Psoas muscle (tissue), 8 donors: ENCODE measurements around the gene MYO1D. TPM values are rescaled to one million over a fixed set of nuclear protein-coding genes. Genes with fewer than 3 reads are reported as not detected.

Source experiments
- ATAC-seq, 4 donors: fragments of 200-7000 bp; cut with Tn5 transposase; one replicate each; pipeline ENCODE4 v1.9.1; 2020; ENCODE audit warnings: moderate library complexity in 3 of 4, mild to moderate bottlenecking in 2 of 4
- DNase-seq, 2 donors: peaks; one replicate each; pipeline ENCODE4 v3.0.0-alpha.2; 2020
- H3K27ac ChIP-seq: fragments of 200-600 bp; one replicate; pipeline ENCODE4 v1.8.0; 2022
- H3K27me3 ChIP-seq, 3 donors: fragments of 200-600 bp in 1 of 3; one replicate each; pipeline versions ENCODE4 v1.6.1 to v1.8.0; 2013 to 2022; ENCODE audit warnings: low read length in 2 of 3, mild to moderate bottlenecking in 2 of 3, moderate library complexity in 1 of 3; ENCODE audit not compliant: insufficient read depth in 3 of 3
- H3K36me3 ChIP-seq, 2 donors: fragments of 200-600 bp in 1 of 2; one replicate each; pipeline versions ENCODE4 v1.6.1 to v1.8.0; 2013 to 2022; ENCODE audit warnings: low read depth in 1 of 2, mild to moderate bottlenecking in 1 of 2, moderate library complexity in 1 of 2; ENCODE audit not compliant: insufficient read depth in 1 of 2
- H3K4me1 ChIP-seq: fragments of 200-600 bp; one replicate; pipeline ENCODE4 v1.8.0; 2022
- H3K4me3 ChIP-seq: fragments of 200-600 bp; one replicate; pipeline ENCODE4 v1.8.0; 2022; ENCODE audit warnings: mild to moderate bottlenecking
- H3K9me3 ChIP-seq: fragments of 200-600 bp; one replicate; pipeline ENCODE4 v1.8.0; 2022
- CTCF ChIP-seq: fragments of 200-600 bp; IDR thresholded peaks from one replicate; pipeline ENCODE4 v1.8.0; 2022; ENCODE audit warnings: antibody characterized with exemption
- WGBS, 3 donors: extraction: QIAGEN DNeasy Blood & Tissue Kit; methylation state at CpG; one replicate each; pipeline versions ENCODE4 v1.1.6 to v1.1.7; 2013; 5-methylcytosine and 5-hydroxymethylcytosine counted together
- intact Hi-C, 2 donors: fragments of 100-400 bp; cut with DNase I; formaldehyde crosslinking; loops; one replicate each; pipeline versions ENCODE4 v1.11.0 to v1.14.2; 2022
- polyA plus RNA-seq, 3 donors: library from polyadenylated mRNA; stranded (reverse); fragments of 200-250 nt; gene quantifications; one replicate each; pipeline ENCODE4 v1.2.3, GENCODE V29; 2013
- total RNA-seq, 4 donors: library from RNA; stranded (reverse); fragmentation: NEBNext Ultra II Directional in 2 of 4; extraction: Animal tissue kit (Norgen Biotek cat#: 25700) in 2 of 4; gene quantifications; one replicate each; pipeline versions ENCODE4 v1.2.1 to v1.2.4, GENCODE V29; 2021 to 2023
- donor health status: healthy with polysubstance abuse.
- donor health status: DM: no; HTN: no; CAD: no; lungs with moderate emphysema.
- donor health status: Bipolar disorder and iron deficiency.
- donor health status: healthy.
- donor health status: DM: yes; HTN: yes; CAD: no.
- donor health status: DM: no; HTN: no; CAD: no.
- donor health status: DM: no; HTN: no; CAD: no.
- donor health status: DM: yes; HTN: yes; CAD: no.

MYO1D gene
- total and polyA plus RNA-seq, 7 donors, result 1.8 to 5.9 (median 4.1) TPM

DNA sequence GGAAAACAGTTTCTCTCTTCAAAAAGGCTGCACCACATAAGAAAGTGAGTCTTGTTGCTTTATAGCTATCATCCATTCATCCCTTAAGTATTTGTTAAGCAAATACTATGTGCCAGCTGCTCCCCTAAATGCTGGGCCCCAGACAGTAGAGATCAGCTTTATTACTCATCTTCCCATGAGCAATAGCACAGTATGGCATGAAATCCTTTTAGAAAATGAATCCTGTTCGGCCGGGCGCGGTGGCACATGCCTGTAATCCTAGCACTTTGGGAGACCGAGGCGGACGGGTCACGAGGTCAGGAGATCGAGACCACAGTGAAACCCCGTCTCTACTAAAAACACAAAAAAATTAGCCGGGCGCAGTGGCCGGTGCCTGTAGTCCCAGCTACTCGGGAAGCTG is 99.5 kb downstream of the MYO1D start:
- ATAC-seq, result no peak
- no peaks in the 10 kb centered on the region for H3K36me3 ChIP-seq
- H3K9me3 ChIP-seq, result no peaks in the 10 kb centered on the region

DNA sequence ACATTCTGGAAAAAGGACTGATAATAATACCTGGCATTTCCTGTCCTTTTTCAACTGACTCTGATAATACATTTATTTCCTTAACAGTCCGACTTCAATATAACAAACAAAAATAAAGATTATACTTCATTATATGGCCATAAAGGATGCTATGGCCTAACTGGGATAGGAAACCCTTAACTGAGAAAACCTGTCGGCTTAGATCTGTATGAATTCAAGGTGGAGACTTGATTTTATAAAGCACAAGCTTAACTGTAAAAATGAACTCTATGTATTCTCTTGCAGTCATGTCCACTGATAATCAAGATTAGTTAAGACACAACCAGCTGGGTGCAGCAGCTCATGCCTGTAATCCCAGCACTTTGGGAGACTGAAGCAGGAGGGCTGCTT is 102.2 kb downstream of the MYO1D start:
- Histone ChIP-seq H3K27me3 (no peaks in the 10 kb centered on the region), H3K27ac (no peak overlapping the region), H3K36me3 (no peaks in the 10 kb centered on the region), H3K9me3 (no peaks in the 10 kb centered on the region), H3K4me1 (no peaks in the 10 kb centered on the region), H3K4me3 (no peak overlapping the region)
- no peak for TF ChIP-seq CTCF
- WGBS, 3 donors, result 86 to 88% (median 87%) methylated on average over 2 of the region's 2 CpGs
- no peak for ATAC-seq
- intact Hi-C loops, result no loop called here
- DNase-seq, result no peak

More for the DNA sequence above, 99.5 kb downstream of the MYO1D start:
- Histone ChIP-seq H3K4me3 (no peak overlapping the region), H3K4me1 (no peaks in the 10 kb centered on the region), H3K27me3 (no peaks in the 10 kb centered on the region), H3K27ac (no peak overlapping the region)
- 88 to 91% (median 91%) methylated on average over 14 of the region's 14 CpGs for WGBS, 3 donors
- intact Hi-C loops, result no loop called here
- no peak for TF ChIP-seq CTCF
- no peak for DNase-seq

GRCh38 chr17:32773856-32774694 is 102.8 kb downstream of the MYO1D start:
- WGBS, 3 donors, result 67 to 71% (median 69%) methylated on average over 6 of the region's 6 CpGs
- Histone ChIP-seq H3K4me1 (no peaks in the 10 kb centered on the region), H3K36me3 (no peaks in the 10 kb centered on the region), H3K27me3 (no peaks in the 10 kb centered on the region), H3K4me3 (no peak overlapping the region), H3K9me3 (no peaks in the 10 kb centered on the region), H3K27ac (no peak overlapping the region)
- intact Hi-C loops, result no loop called here
- DNase-seq (no peak), ATAC-seq (no peak)
- no peak for TF ChIP-seq CTCF

GRCh38 chr17:32772453-32773025 is 104.4 kb downstream of the MYO1D start:
- WGBS, 3 donors, result 86 to 87% (median 87%) methylated on average over 9 of the region's 9 CpGs
- no peak overlapping the region for H3K27ac ChIP-seq
- intact Hi-C loops, result no loop called here
- no peak overlapping the region for H3K4me3 ChIP-seq
- H3K4me1 ChIP-seq, result no peaks in the 10 kb centered on the region
- TF ChIP-seq CTCF, result no peak
- H3K9me3 ChIP-seq, result no peaks in the 10 kb centered on the region
- DNase-seq (no peak), ATAC-seq (no peak)
- no peaks in the 10 kb centered on the region for H3K27me3 ChIP-seq
- no peaks in the 10 kb centered on the region for H3K36me3 ChIP-seq
